GM23338 (cell line): ENCODE results near the gene MYO3B.

Experiments
- CREB1 ChIP-seq: fragments of 250-450 bp; sonication (Bioruptor Pico); IDR thresholded peaks from 2 replicates; pipeline ENCODE4 v1.5.0; 2020; ENCODE audit warnings: low read depth, mild to moderate bottlenecking, moderate library complexity
- CTCF ChIP-seq, 2 experiments: fragments of 200-600 bp in 1 of 2; sonication (generic) in 1 of 2; conservative IDR thresholded peaks; 2 replicates each; pipeline versions ENCODE4 v1.5.1 to v1.6.1; 2016 to 2017; ENCODE audit warnings: antibody characterized with exemption in 2 of 2, low read depth in 2 of 2, mild to moderate bottlenecking in 2 of 2, moderate library complexity in 1 of 2
- ETS1 ChIP-seq: IDR thresholded peaks from 2 replicates; pipeline ENCODE4 v1.6.1; 2016; ENCODE audit warnings: antibody characterized with exemption
- EZH2phosphoT487 ChIP-seq: fragments of 200-600 bp; sonication (generic); IDR thresholded peaks from one replicate; pipeline ENCODE4 v1.8.1; 2018; ENCODE audit warnings: antibody characterized with exemption; ENCODE audit not compliant: unreplicated experiment
- JUNB ChIP-seq: IDR thresholded peaks from one replicate; pipeline ENCODE4 v1.6.1; 2016; ENCODE audit warnings: antibody characterized with exemption; ENCODE audit not compliant: unreplicated experiment
- NANOG ChIP-seq: IDR thresholded peaks from 2 replicates; pipeline ENCODE4 v1.6.1; 2016; ENCODE audit warnings: antibody characterized with exemption, borderline replicate concordance
- POLR2AphosphoS5 ChIP-seq: IDR thresholded peaks from 2 replicates; pipeline ENCODE4 v1.6.1; 2016; ENCODE audit warnings: antibody characterized with exemption, low read depth
- REST ChIP-seq: IDR thresholded peaks from one replicate; pipeline ENCODE4 v1.6.1; 2018; ENCODE audit warnings: antibody characterized with exemption; ENCODE audit not compliant: unreplicated experiment
- STAT1 ChIP-seq: IDR thresholded peaks from one replicate; pipeline ENCODE4 v1.6.1; 2016; ENCODE audit warnings: antibody characterized with exemption; ENCODE audit not compliant: unreplicated experiment

- no peak for TF ChIP-seq CREB1
- peak; percentile 40 to 44 for TF ChIP-seq CTCF (conservative IDR thresholded peaks at IDR 0.05; ENCODE audit: low read depth in 2 of 2)
- no peak for TF ChIP-seq POLR2AphosphoS5
- no peak for TF ChIP-seq JUNB
- TF ChIP-seq EZH2phosphoT487, result no peak
- TF ChIP-seq ETS1, result no peak
- no peak for TF ChIP-seq REST
- TF ChIP-seq NANOG, result no peak
- TF ChIP-seq STAT1, result no peak
Measured at GRCh38 chr2:170394641-170395387, 216.9 kb downstream of the MYO3B start.
